OCI-LY7 (cell line): Measurements from ENCODE around the gene GREM2.

Source experiments
- CTCF ChIP-seq: fragments of 200-600 bp; sonication (generic); conservative IDR thresholded peaks from 2 replicates; pipeline ENCODE4 v1.5.1; 2014; ENCODE audit warnings: mild to moderate bottlenecking, antibody characterized with exemption, low read length, moderate library complexity, mixed read lengths
- EZH2phosphoT487 ChIP-seq: fragments of 200-600 bp; sonication (generic); IDR thresholded peaks from 2 replicates; pipeline ENCODE4 v1.6.1; 2018; ENCODE audit warnings: low read depth, borderline replicate concordance, mild to moderate bottlenecking, mixed run types, antibody characterized with exemption, low read length, moderate library complexity, mixed read lengths

DNA sequence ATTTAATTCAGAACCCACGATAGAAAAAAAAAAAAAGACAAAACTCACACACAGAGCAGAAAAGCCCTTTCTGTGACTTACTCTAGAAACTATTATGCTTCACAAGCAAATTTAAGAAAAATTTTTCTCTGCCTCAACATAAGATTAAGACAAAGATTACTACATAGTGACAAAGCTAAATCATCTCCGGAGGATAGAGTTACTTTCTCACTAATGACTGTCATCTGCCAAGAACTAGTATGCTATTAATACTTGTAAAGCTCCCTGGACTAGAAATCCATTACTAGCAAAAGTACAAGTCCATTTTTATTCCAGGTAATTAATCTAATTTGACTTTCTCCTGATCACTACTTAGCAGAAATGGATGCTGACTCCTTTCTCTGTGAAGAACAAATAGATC, 25.9 kb downstream of the GREM2 start:
- TF ChIP-seq CTCF (no peak), EZH2phosphoT487 (no peak)
